Kidney epithelial cell (primary cell): ENCODE data around the gene ZBTB38. TPM values are rescaled to one million over a fixed set of nuclear protein-coding genes. Genes with fewer than 3 reads are reported as not detected.

Source experiments
- DNase-seq: peaks from one replicate; pipeline ENCODE4 v3.0.0-alpha.2; 2010; ENCODE audit warnings: low read depth
- H3K27me3 ChIP-seq: 2 replicates; pipeline ENCODE4 v1.6.0; 2011; ENCODE audit warnings: low read length; ENCODE audit not compliant: control insufficient read depth, insufficient read depth
- H3K36me3 ChIP-seq: 2 replicates; pipeline ENCODE4 v1.5.1; 2011; ENCODE audit warnings: low read length; ENCODE audit not compliant: control insufficient read depth, insufficient read depth
- H3K4me3 ChIP-seq: 2 replicates; pipeline ENCODE4 v1.5.1; 2011; ENCODE audit warnings: low read depth, mild to moderate bottlenecking, control low read depth, low read length
- CTCF ChIP-seq: IDR thresholded peaks from 2 replicates; pipeline ENCODE4 v1.5.1; 2011; ENCODE audit warnings: mild to moderate bottlenecking, moderate library complexity, low read length, control low read depth, inconsistent platforms; ENCODE audit not compliant: insufficient read depth, poor library complexity, severe bottlenecking
- total RNA-seq: library from RNA; depleted of rRNA; stranded (reverse); fragments of >200 nt; gene quantifications from 2 replicates; pipeline ENCODE4 v1.2.3, GENCODE V29; 2015

The ZBTB38 gene
- total RNA-seq, 1 donor from 2014 or later = 87.0 TPM

- Histone ChIP-seq H3K36me3 (no peaks in the 10 kb centered on the region), H3K27me3 (no peaks in the 10 kb centered on the region), H3K4me3 (no peak overlapping the region)
- DNase-seq = peak; percentile 84
- no peak for TF ChIP-seq CTCF
These were observed 31.4 kb upstream of the ZBTB38 start for GRCh38 chr3:141336672-141337522.

- H3K27me3 ChIP-seq = no peaks in the 10 kb centered on the region
- H3K36me3 ChIP-seq = no peaks in the 10 kb centered on the region
- no peak overlapping the region for H3K4me3 ChIP-seq
- no peak for TF ChIP-seq CTCF
- no peak for DNase-seq
These were observed 30.8 kb upstream of the ZBTB38 start for GRCh38 chr3:141337523-141337854.

- Histone ChIP-seq H3K36me3 (no peaks in the 10 kb centered on the region), H3K4me3 (no peak overlapping the region), H3K27me3 (no peaks in the 10 kb centered on the region)
- TF ChIP-seq CTCF = no peak
- DNase-seq = no peak
These were observed 30.3 kb upstream of the ZBTB38 start for GRCh38 chr3:141337991-141338390.

- no peak for DNase-seq
- no peak for TF ChIP-seq CTCF
- H3K36me3 ChIP-seq = no peaks in the 10 kb centered on the region
- H3K4me3 ChIP-seq = no peak overlapping the region
- no peaks in the 10 kb centered on the region for H3K27me3 ChIP-seq
These were observed 29.4 kb upstream of the ZBTB38 start for GRCh38 chr3:141338881-141339280.

GRCh38 chr3:141341536-141341935 is 26.8 kb upstream of the ZBTB38 start:
- no peak for DNase-seq
- no peak for TF ChIP-seq CTCF
- Histone ChIP-seq H3K36me3 (no peaks in the 10 kb centered on the region), H3K4me3 (no peak overlapping the region), H3K27me3 (no peaks in the 10 kb centered on the region)

- Histone ChIP-seq H3K27me3 (no peaks in the 10 kb centered on the region), H3K36me3 (no peaks in the 10 kb centered on the region), H3K4me3 (no peak overlapping the region)
- no peak for DNase-seq
- no peak for TF ChIP-seq CTCF
These were observed 25.9 kb upstream of the ZBTB38 start for GRCh38 chr3:141342386-141342785.
